Spinal cord (tissue), 10 donors: ENCODE measurements around the gene NASP. TPM values are rescaled to one million over a fixed set of nuclear protein-coding genes. Genes with fewer than 3 reads are reported as not detected.

Experiments
- DNase-seq, 6 donors: peaks; one replicate each; pipeline versions ENCODE4 v3.0.0 to v3.0.0-alpha.2; 2013 to 2015; ENCODE audit warnings: low spot score in 6 of 6, low read depth in 4 of 6
- H3K27ac ChIP-seq: one replicate; pipeline ENCODE4 v1.5.1; 2013; ENCODE audit warnings: low read depth, low read length, control low read depth
- H3K27me3 ChIP-seq: one replicate; pipeline ENCODE4 v1.6.1; 2013; ENCODE audit warnings: low read length; ENCODE audit not compliant: control insufficient read depth, insufficient read depth
- H3K36me3 ChIP-seq: one replicate; pipeline ENCODE4 v1.6.1; 2013; ENCODE audit warnings: low read length; ENCODE audit not compliant: control insufficient read depth, insufficient read depth
- H3K4me1 ChIP-seq: one replicate; pipeline ENCODE4 v1.6.1; 2013; ENCODE audit warnings: low read length; ENCODE audit not compliant: control insufficient read depth, insufficient read depth
- H3K4me3 ChIP-seq: one replicate; pipeline ENCODE4 v1.5.1; 2013; ENCODE audit warnings: low read depth, low read length, control low read depth
- H3K9me3 ChIP-seq: one replicate; pipeline ENCODE4 v1.6.1; 2013; ENCODE audit warnings: low read length; ENCODE audit not compliant: control insufficient read depth, insufficient read depth
- WGBS: methylation state at CpG from one replicate; pipeline ENCODE4 v1.1.5; 2013; ENCODE audit warnings: missing lambda C conversion rate; ENCODE audit not compliant: insufficient coverage; 5-methylcytosine and 5-hydroxymethylcytosine counted together
- polyA plus RNA-seq, 2 donors: library from polyadenylated mRNA; unstranded; fragments of 120-200 nt; gene quantifications; one replicate each; pipeline ENCODE4 v1.2.1, GENCODE V29; 2013; ENCODE audit not compliant: insufficient read length in 2 of 2
- total RNA-seq, 2 donors: library from RNA; depleted of rRNA in 1 of 2; stranded (reverse); fragments of 120-200 nt in 1 of 2; fragments of >200 nt in 1 of 2; gene quantifications; one replicate each; pipeline versions ENCODE4 v1.2.3 to v1.2.4, GENCODE V29; 2013 to 2014
- donor health status: healthy.

NASP gene
- total and polyA plus RNA-seq, 4 donors = 64.5 to 265 (median 161) TPM

DNA sequence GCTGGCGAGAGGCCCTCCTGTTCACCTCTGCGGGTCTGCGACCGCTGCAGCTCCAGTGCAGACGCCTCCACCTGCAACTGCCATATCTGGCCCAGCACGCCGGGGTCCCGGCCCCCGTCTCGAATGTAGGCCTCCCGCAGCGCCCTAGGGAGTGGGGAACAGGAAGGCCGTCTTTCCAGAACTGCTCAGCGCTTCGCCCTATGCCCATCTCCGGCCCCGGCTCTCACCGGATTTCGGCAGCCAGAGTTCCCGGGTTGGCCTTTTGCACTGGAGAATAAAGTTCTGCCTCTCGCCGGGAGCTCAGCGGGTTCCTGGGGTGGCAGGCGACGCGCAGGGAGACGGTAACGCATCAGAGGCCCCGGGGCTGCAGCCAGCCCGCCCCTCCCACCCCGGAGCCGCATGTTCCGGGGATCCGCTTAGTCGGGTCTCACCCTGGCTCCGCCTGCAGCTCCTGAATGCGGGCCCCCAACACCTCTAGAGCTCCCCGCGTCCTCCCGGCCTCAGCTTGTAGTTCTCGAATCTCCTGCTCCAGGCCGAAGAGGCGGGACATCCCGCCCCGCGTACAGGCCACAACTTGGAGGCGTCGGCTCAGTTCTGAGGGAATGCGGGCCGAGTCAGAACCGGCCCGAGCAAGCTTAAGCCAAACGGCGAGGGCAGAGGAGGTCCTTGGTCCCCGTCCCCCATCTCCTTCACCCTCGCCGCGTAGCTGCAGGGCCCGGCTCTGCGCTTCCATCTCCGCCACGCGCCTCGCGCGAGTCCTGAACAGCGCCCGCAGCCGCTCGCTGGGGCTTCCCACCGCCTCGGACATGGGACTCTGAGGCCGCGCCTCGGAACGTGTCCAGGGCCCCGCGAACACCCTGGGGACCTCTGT is 38.9 kb downstream of the NASP start:
- Histone ChIP-seq H3K27ac (no peak overlapping the region), H3K36me3 (peaks cover 48% of the 10 kb centered on the region), H3K4me1 (peaks cover 9% of the 10 kb centered on the region), H3K4me3 (peak overlapping the region; percentile 12), H3K27me3 (no peaks in the 10 kb centered on the region), H3K9me3 (no peaks in the 10 kb centered on the region)
- no peak for DNase-seq
- WGBS = 48% methylated on average over 78 of the region's 78 CpGs

DNA sequence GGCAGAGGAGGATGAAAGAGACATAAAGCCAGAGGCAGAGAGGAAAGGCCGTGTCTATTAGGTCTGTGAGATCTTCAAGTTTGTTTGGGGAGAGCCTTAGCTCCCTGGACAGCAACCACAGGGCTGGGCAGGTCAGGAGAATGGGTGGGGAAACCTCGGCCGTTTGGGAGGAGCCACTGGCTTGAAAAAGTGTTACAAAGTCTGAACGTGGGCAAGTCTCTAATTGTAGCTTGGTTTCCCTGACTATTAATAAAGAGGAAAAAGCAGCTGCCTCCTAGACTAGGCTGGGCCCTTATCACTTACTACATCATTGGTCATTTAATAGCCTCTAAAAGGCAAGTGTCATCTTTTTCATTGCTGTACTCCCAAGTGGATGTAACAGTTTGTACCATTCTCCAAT is 40.1 kb downstream of the NASP start, which contains the start of gene CCDC17:
Gene CCDC17, minus strand, starts transcription at position 83 of the 400 bp plus-strand sequence. CDS start 145 bp downstream, outside the sequence.
- no peak within 1 kb of the TSS for H3K27ac ChIP-seq
- peak within 1 kb of the TSS; percentile 10 for H3K4me3 ChIP-seq
- H3K9me3 ChIP-seq = no peaks in the 10 kb centered on the region
- H3K4me1 ChIP-seq = peaks cover 9% of the 10 kb centered on the region
- peaks cover 49% of the 10 kb centered on the region for H3K36me3 ChIP-seq
- no peaks in the 10 kb centered on the region for H3K27me3 ChIP-seq
- WGBS = 83% methylated on average over 1 of the region's 4 CpGs
- DNase-seq = no peak

DNA sequence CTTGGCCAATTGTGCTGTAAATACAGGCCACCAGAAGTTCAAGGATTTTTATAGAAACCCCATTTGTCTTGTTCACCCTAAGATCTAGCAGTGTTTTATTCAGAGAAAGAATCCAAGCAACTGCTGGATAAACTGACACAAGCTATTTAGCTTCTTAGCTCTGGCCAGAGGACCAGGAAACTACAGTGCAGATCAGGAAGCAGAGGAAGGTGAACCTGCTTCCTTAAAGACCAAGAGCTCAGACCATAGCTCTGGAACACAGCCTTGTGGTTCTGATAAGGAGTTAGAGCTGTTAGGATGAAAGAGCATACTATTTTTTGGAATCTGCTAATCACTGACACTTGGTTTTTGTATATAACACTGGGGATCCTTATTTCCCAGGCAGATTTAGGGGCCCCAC is 45.2 kb downstream of the NASP start:
- H3K4me1 ChIP-seq = no peaks in the 10 kb centered on the region
- no peaks in the 10 kb centered on the region for H3K27me3 ChIP-seq
- H3K4me3 ChIP-seq = no peak overlapping the region
- no peak overlapping the region for H3K27ac ChIP-seq
- no peaks in the 10 kb centered on the region for H3K9me3 ChIP-seq
- H3K36me3 ChIP-seq = peaks cover 43% of the 10 kb centered on the region
- DNase-seq = no peak

DNA sequence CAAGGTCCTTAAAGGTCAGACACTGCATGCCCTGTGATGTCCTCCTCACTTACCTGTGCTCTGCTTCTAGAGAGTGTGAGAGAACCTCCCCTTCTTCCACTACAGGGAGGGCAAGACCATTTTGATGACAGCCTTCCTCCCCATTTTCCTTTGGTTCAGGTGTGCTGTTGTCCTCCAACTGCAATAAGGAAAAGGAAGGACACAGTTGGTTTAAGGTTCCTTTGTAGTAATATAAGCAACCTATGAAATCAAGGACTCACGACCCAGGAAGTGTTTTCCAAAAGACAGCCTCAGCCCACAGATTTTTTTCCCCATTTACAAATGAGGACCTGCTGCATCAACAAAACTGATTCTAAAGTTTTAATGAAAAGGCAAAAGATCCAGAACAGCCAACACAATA is 46.6 kb downstream of the NASP start:
- Histone ChIP-seq H3K36me3 (peaks cover 46% of the 10 kb centered on the region), H3K27me3 (no peaks in the 10 kb centered on the region), H3K27ac (no peak overlapping the region), H3K9me3 (no peaks in the 10 kb centered on the region), H3K4me3 (no peak overlapping the region), H3K4me1 (no peaks in the 10 kb centered on the region)
- 100% methylated on average over 1 of the region's 1 CpG for WGBS
- DNase-seq = no peak

- WGBS = no CpG with 5 or more reads among the region's 1 CpG
- Histone ChIP-seq H3K36me3 (peaks cover 36% of the 10 kb centered on the region), H3K27ac (no peak overlapping the region)
These were observed 51.4 kb downstream of the NASP start for GRCh38 chr1:45635211-45635610.

DNA sequence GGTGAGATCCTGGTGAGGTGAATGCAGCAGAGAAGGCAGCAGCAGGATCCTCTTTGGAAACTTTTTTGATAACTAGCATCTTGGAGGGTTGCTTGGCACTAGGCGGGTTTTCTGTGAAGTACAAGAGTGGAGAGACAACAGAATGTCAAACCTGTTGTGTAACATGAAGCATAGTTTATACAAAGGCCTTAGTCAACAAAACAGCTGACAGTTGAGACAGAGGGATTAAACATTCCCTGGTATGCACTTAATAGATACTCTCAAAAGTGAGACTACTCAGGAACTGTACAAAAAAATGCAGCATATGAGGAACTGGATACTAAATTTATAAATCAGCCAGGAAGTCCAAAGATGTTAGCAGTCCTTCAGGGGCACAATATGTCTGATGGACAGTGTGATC is 56.5 kb downstream of the NASP start:
- no CpG with 5 or more reads among the region's 1 CpG for WGBS
- H3K4me1 ChIP-seq = no peaks in the 10 kb centered on the region

More at GRCh38 chr1:45635211-45635610, 51.4 kb downstream of the NASP start:
- DNase-seq = no peak
- H3K27me3 ChIP-seq = no peaks in the 10 kb centered on the region
- H3K4me3 ChIP-seq = no peak overlapping the region
- H3K4me1 ChIP-seq = no peaks in the 10 kb centered on the region
- H3K9me3 ChIP-seq = no peaks in the 10 kb centered on the region

GRCh38 chr1:45643321-45643720 is 59.5 kb downstream of the NASP start:
- H3K4me3 ChIP-seq = no peak overlapping the region
- no peak for DNase-seq
- no peak overlapping the region for H3K27ac ChIP-seq
- H3K36me3 ChIP-seq = peaks cover 24% of the 10 kb centered on the region
- no CpG with 5 or more reads among the region's 5 CpGs for WGBS
- no peaks in the 10 kb centered on the region for H3K27me3 ChIP-seq
- H3K9me3 ChIP-seq = no peaks in the 10 kb centered on the region
- no peaks in the 10 kb centered on the region for H3K4me1 ChIP-seq

More for the DNA sequence above, 56.5 kb downstream of the NASP start:
- H3K27me3 ChIP-seq = no peaks in the 10 kb centered on the region
- no peak for DNase-seq
- no peak overlapping the region for H3K27ac ChIP-seq
- no peak overlapping the region for H3K4me3 ChIP-seq
- peaks cover 25% of the 10 kb centered on the region for H3K36me3 ChIP-seq
- H3K9me3 ChIP-seq = no peaks in the 10 kb centered on the region

- no peak for DNase-seq
- no peaks in the 10 kb centered on the region for H3K27me3 ChIP-seq
- H3K36me3 ChIP-seq = peaks cover 25% of the 10 kb centered on the region
- no peaks in the 10 kb centered on the region for H3K9me3 ChIP-seq
- H3K4me3 ChIP-seq = no peak overlapping the region
- H3K4me1 ChIP-seq = no peaks in the 10 kb centered on the region
- H3K27ac ChIP-seq = no peak overlapping the region
These were observed 60.1 kb downstream of the NASP start for GRCh38 chr1:45643978-45644377.

DNA sequence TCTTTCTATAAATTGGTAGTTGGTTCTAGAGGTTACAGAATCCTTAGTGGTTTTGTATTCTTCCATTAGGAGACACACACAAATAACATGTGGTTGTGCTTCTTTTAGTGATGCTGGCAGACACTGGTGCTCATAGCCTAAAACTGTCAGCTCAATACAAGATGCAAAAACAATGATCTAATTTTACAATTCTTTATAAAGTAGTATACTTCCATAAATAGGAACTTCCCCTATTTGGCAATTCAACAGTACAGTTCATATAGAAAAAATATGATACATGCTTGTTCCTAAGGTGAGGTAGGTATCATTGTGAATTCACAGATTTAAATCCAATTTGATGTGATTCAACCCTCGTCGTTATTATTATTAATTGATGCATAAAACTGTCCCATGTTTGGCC is 60.8 kb downstream of the NASP start:
- no peak overlapping the region for H3K27ac ChIP-seq

More for the DNA sequence above, 60.8 kb downstream of the NASP start:
- peaks cover 18% of the 10 kb centered on the region for H3K36me3 ChIP-seq
- H3K9me3 ChIP-seq = no peaks in the 10 kb centered on the region
- WGBS = no CpG with 5 or more reads among the region's 2 CpGs
- DNase-seq = no peak
- no peaks in the 10 kb centered on the region for H3K27me3 ChIP-seq
- no peak overlapping the region for H3K4me3 ChIP-seq
- no peaks in the 10 kb centered on the region for H3K4me1 ChIP-seq
